IMR-90 (cell line): ENCODE measurements around the gene LRRC40. TPM values are rescaled to one million over a fixed set of nuclear protein-coding genes. Genes with fewer than 3 reads are reported as not detected.
A peak's percentile ranks its signal among the peaks of the same experiment; 100 is the strongest.

Experiments used
- ATAC-seq: fragments of 200-7000 bp; cut with Tn5 transposase; 2 replicates; pipeline ENCODE4 v1.9.1; 2020; ENCODE audit warnings: low read depth, mild to moderate bottlenecking, moderate library complexity
- BruUV-seq: library from RNA; stranded (reverse); fragments of 400-500 nt; replicated peaks from 2 replicates; lab custom pipeline; 2021; lab: Mats Ljungman, UMichigan
- CTCF ChIA-PET: fragments of 300-600 bp; formaldehyde crosslinking; extraction: SDS; loops from one replicate; lab custom pipeline; 2021; ENCODE audit warnings: antibody characterized with exemption; lab: Yijun Ruan, JAX
- POLR2A ChIA-PET: fragments of 300-600 bp; sonication (Branson Sonifier 250); formaldehyde crosslinking; loops from one replicate; lab custom pipeline; 2022; ENCODE audit warnings: antibody characterized with exemption; ENCODE audit not compliant: unreplicated experiment; lab: Charles Lee
- DNase-seq: peaks from one replicate; pipeline ENCODE4 v3.0.0; 2013
- H2AFZ ChIP-seq: replicated peaks from 2 replicates; pipeline ENCODE3; 2013; ENCODE audit warnings: low read length, mild to moderate bottlenecking; ENCODE audit not compliant: poor library complexity
- H2AK5ac ChIP-seq: 2 replicates; pipeline ENCODE4 v1.6.1; 2013; ENCODE audit warnings: low read depth, low read length, inconsistent platforms
- H2AK9ac ChIP-seq: replicated peaks from 2 replicates; pipeline ENCODE3; 2013; ENCODE audit warnings: mild to moderate bottlenecking, low read depth, low read length, moderate library complexity; ENCODE audit not compliant: poor library complexity
- H2BK120ac ChIP-seq: 2 replicates; pipeline ENCODE4 v1.6.1; 2013; ENCODE audit warnings: low read depth, low read length, inconsistent platforms
- H2BK15ac ChIP-seq: 3 replicates; pipeline ENCODE4 v1.6.1; 2013; ENCODE audit warnings: low read depth, low read length, inconsistent platforms
- H2BK20ac ChIP-seq: 2 replicates; pipeline ENCODE4 v1.6.1; 2013; ENCODE audit warnings: low read depth, mild to moderate bottlenecking, inconsistent platforms, low read length, moderate library complexity
- H2BK5ac ChIP-seq: 2 replicates; pipeline ENCODE4 v1.6.1; 2013; ENCODE audit warnings: mild to moderate bottlenecking, low read depth, low read length, inconsistent platforms; ENCODE audit not compliant: poor library complexity, severe bottlenecking
- H3K14ac ChIP-seq: replicated peaks from 2 replicates; pipeline ENCODE4 v1.6.1; 2013; ENCODE audit warnings: low read depth, low read length, inconsistent platforms
- H3K18ac ChIP-seq: 2 replicates; pipeline ENCODE4 v1.6.1; 2013; ENCODE audit warnings: low read depth, low read length, control low read depth
- H3K23ac ChIP-seq: 2 replicates; pipeline ENCODE4 v1.6.1; 2013; ENCODE audit warnings: low read depth, low read length, inconsistent platforms
- H3K27ac ChIP-seq: 2 replicates; pipeline ENCODE4 v1.5.1; 2013; ENCODE audit warnings: mild to moderate bottlenecking, control low read depth, low read length; ENCODE audit not compliant: insufficient read depth
- H3K27me3 ChIP-seq: 2 replicates; pipeline ENCODE4 v1.6.1; 2013; ENCODE audit warnings: low read length; ENCODE audit not compliant: control insufficient read depth, insufficient read depth
- H3K36me3 ChIP-seq: 2 replicates; pipeline ENCODE4 v1.6.1; 2013; ENCODE audit warnings: low read length, mixed read lengths; ENCODE audit not compliant: control insufficient read depth, insufficient read depth
- H3K4ac ChIP-seq: 2 replicates; pipeline ENCODE4 v1.6.1; 2013; ENCODE audit warnings: low read depth, low read length, inconsistent platforms
- H3K4me1 ChIP-seq: 2 replicates; pipeline ENCODE4 v1.6.1; 2013; ENCODE audit warnings: low read length, mixed read lengths; ENCODE audit not compliant: control insufficient read depth, insufficient read depth
- H3K4me2 ChIP-seq: 2 replicates; pipeline ENCODE4 v1.6.1; 2013; ENCODE audit warnings: low read depth, mild to moderate bottlenecking, control low read depth, low read length, moderate library complexity
- H3K4me3 ChIP-seq: 2 replicates; pipeline ENCODE4 v1.5.1; 2013; ENCODE audit warnings: low read depth, mild to moderate bottlenecking, control low read depth, low read length, moderate library complexity; ENCODE audit not compliant: insufficient read depth
- H3K56ac ChIP-seq: 2 replicates; pipeline ENCODE4 v1.6.1; 2013; ENCODE audit warnings: low read length, inconsistent platforms; ENCODE audit not compliant: insufficient read depth; ENCODE audit errors: extremely low read depth
- H3K79me1 ChIP-seq, 2 experiments: 2 replicates each; pipeline ENCODE4 v1.6.1; 2013; ENCODE audit warnings: low read length in 2 of 2, inconsistent platforms in 1 of 2, low read depth in 1 of 2
- H3K9ac ChIP-seq: 2 replicates; pipeline ENCODE4 v1.6.1; 2013; ENCODE audit warnings: low read depth, low read length, control low read depth
- H3K9me1 ChIP-seq: 2 replicates; pipeline ENCODE4 v1.6.1; 2013; ENCODE audit warnings: low read length, inconsistent platforms; ENCODE audit not compliant: insufficient read depth
- H3K9me3 ChIP-seq: 2 replicates; pipeline ENCODE4 v1.6.1; 2013; ENCODE audit warnings: low read length; ENCODE audit not compliant: control insufficient read depth, insufficient read depth
- H4K20me1 ChIP-seq: 2 replicates; pipeline ENCODE4 v1.6.1; 2013; ENCODE audit warnings: low read length, inconsistent platforms; ENCODE audit not compliant: insufficient read depth
- H4K5ac ChIP-seq: 2 replicates; pipeline ENCODE4 v1.6.1; 2013; ENCODE audit warnings: mild to moderate bottlenecking, low read depth, low read length, control low read depth
- H4K8ac ChIP-seq, 2 experiments: 2 replicates each; pipeline ENCODE4 v1.6.1; 2013; ENCODE audit warnings: low read depth in 2 of 2, low read length in 2 of 2, control low read depth in 1 of 2, inconsistent platforms in 1 of 2
- H4K91ac ChIP-seq: 2 replicates; pipeline ENCODE4 v1.6.1; 2013; ENCODE audit warnings: low read depth, low read length, inconsistent platforms; ENCODE audit not compliant: insufficient read depth
- MAFK ChIP-seq: IDR thresholded peaks from 2 replicates; pipeline ENCODE4 v1.6.1; 2012; ENCODE audit warnings: low read depth, low read length, improper control_type of control experiment
- SMC3 ChIP-seq: fragments of 150-350 bp; IDR thresholded peaks from 2 replicates; pipeline ENCODE4 v1.6.1; 2016; ENCODE audit warnings: low read depth, mild to moderate bottlenecking, antibody characterized with exemption, low read length, moderate library complexity
- WGBS, 2 experiments: methylation state at CpG; one replicate each; pipeline versions ENCODE4 v1.1.5 to v1.1.7; 2013; ENCODE audit warnings: missing lambda C conversion rate in 2 of 2; ENCODE audit not compliant: insufficient read length in 1 of 2; ENCODE audit errors: extremely low coverage in 2 of 2; 5-methylcytosine and 5-hydroxymethylcytosine counted together
- dilution Hi-C: fragments of 300-500 bp; cut with HindIII; formaldehyde crosslinking; loops from one replicate; pipeline ENCODE4 v1.14.3; 2018; ENCODE audit warnings: low sequenced_read_pairs; ENCODE audit not compliant: unreplicated experiment
- in situ Hi-C: fragments of 300-500 bp; cut with MboI; formaldehyde crosslinking; loops from 3 replicates; pipeline ENCODE4 v1.14.3; 2019; ENCODE audit warnings: low sequenced_read_pairs, inconsistent platforms, mixed read lengths
- intact Hi-C: fragments of 100-400 bp; cut with micrococcal nuclease; formaldehyde crosslinking; loops from 2 replicates; pipeline ENCODE4 v1.10.0; 2022
- polyA plus RNA-seq, 3 experiments: library from polyadenylated mRNA; depleted of rRNA; stranded (reverse); fragments of >200 nt; gene quantifications; 2 replicates each; pipeline ENCODE4 v1.2.3, GENCODE V29; 2012; ENCODE audit warnings: low replicate concordance in 1 of 3
- total RNA-seq: library from RNA; depleted of rRNA; stranded (reverse); fragments of >200 nt; gene quantifications from 2 replicates; pipeline ENCODE4 v1.2.3, GENCODE V29; 2012

Gene LRRC40
- total and polyA plus RNA-seq, 2 of the 4 experiments (the other 2 are of a cell fraction): 11.1 to 17.4 TPM

- ATAC-seq: peak; percentile 42; the same call in 1 of the 2 replicates
- CTCF ChIA-PET: interaction anchor here (1.3 kb wide), 1 partner anchor 11 kb away, joined by 3 read pairs; no protein-coding TSS in a partner anchor
These were observed 48.8 kb downstream of the LRRC40 start for GRCh38 chr1:70156529-70157120.

More at GRCh38 chr1:70156529-70157120, 48.8 kb downstream of the LRRC40 start:
- H4K91ac ChIP-seq: no peak overlapping the region
- intact Hi-C loops (no loop called here), dilution Hi-C loops (no loop called here), in situ Hi-C loops (no loop called here)
- H2BK5ac ChIP-seq: no peak overlapping the region
- H2BK120ac ChIP-seq: no peak overlapping the region
- H3K14ac ChIP-seq: no peak overlapping the region
- H2AK5ac ChIP-seq: no peak overlapping the region
- no peak overlapping the region for H4K8ac ChIP-seq
- no peak overlapping the region for H2AFZ ChIP-seq
- no peak overlapping the region for H2AK9ac ChIP-seq
- H3K79me1 ChIP-seq: no peaks in the 10 kb centered on the region
- WGBS, 2 experiments: no CpG with 5 or more reads among the region's 5 CpGs
- H3K18ac ChIP-seq: no peak overlapping the region
- H2BK15ac ChIP-seq: no peak overlapping the region
- POLR2A ChIA-PET: no interaction called here
- TF ChIP-seq MAFK (peak; percentile 15; the same call in 1 of the 2 replicates), SMC3 (no peak)
- H3K4ac ChIP-seq: no peak overlapping the region
- no peak overlapping the region for H4K5ac ChIP-seq
- no peaks in the 10 kb centered on the region for H3K27me3 ChIP-seq
- no peak overlapping the region for H3K23ac ChIP-seq
- H3K4me2 ChIP-seq: no peak overlapping the region
- H4K20me1 ChIP-seq: no peaks in the 10 kb centered on the region
- peaks cover 4% of the 10 kb centered on the region; the same call in 1 of the 2 replicates for H3K36me3 ChIP-seq
- no peak overlapping the region for H3K56ac ChIP-seq
- no peaks in the 10 kb centered on the region for H3K9me1 ChIP-seq
- no peak overlapping the region for H2BK20ac ChIP-seq
- no peaks in the 10 kb centered on the region for H3K4me1 ChIP-seq
- no peaks in the 10 kb centered on the region for H3K9me3 ChIP-seq
- no peak overlapping the region for H3K4me3 ChIP-seq
- H3K27ac ChIP-seq: no peak overlapping the region
- BruUV-seq: no TSS peak
- H3K9ac ChIP-seq: no peak overlapping the region
- peak; percentile 48 for DNase-seq
